Neural progenitor cell (in vitro differentiated cells): ENCODE measurements around the gene PRKD1. TPM values are rescaled to one million over a fixed set of nuclear protein-coding genes. Genes with fewer than 3 reads are reported as not detected.
"Not testable (repeated sequence)": the region's sequence is repeated elsewhere in the genome, so short reads cannot be mapped to it uniquely, and the experiment has no call there.

ENCODE experiments used
- DNase-seq: peaks from one replicate; pipeline ENCODE4 v3.0.0-alpha.2; 2016; ENCODE audit warnings: low spot score
- H2AFZ ChIP-seq: fragments of 200-600 bp; sonication (generic); replicated peaks from 2 replicates; pipeline ENCODE4 v1.6.1; 2016; ENCODE audit warnings: antibody characterized with exemption
- H3F3A ChIP-seq: fragments of 200-600 bp; sonication (generic); 2 replicates; pipeline ENCODE4 v1.6.1; 2016; ENCODE audit warnings: antibody characterized with exemption, low read depth
- H3K27ac ChIP-seq: fragments of 200-600 bp; sonication (generic); 2 replicates; pipeline ENCODE4 v1.5.1; 2016; ENCODE audit warnings: mild to moderate bottlenecking
- H3K27me3 ChIP-seq: fragments of 200-600 bp; sonication (generic); 2 replicates; pipeline ENCODE4 v1.6.1; 2016; ENCODE audit warnings: mild to moderate bottlenecking, moderate library complexity
- H3K36me3 ChIP-seq: fragments of 200-600 bp; sonication (generic); 2 replicates; pipeline ENCODE4 v1.5.1; 2016
- H3K4me1 ChIP-seq: fragments of 200-600 bp; sonication (generic); 2 replicates; pipeline ENCODE4 v1.6.1; 2016; ENCODE audit warnings: mixed run types
- H3K4me2 ChIP-seq: fragments of 200-600 bp; sonication (generic); 2 replicates; pipeline ENCODE4 v1.6.1; 2016
- H3K4me3 ChIP-seq: fragments of 200-600 bp; sonication (generic); 2 replicates; pipeline ENCODE4 v1.5.1; 2016
- H3K79me2 ChIP-seq: fragments of 200-600 bp; sonication (generic); 2 replicates; pipeline ENCODE4 v1.6.1; 2016; ENCODE audit warnings: low read depth
- H3K9ac ChIP-seq: fragments of 200-600 bp; sonication (generic); 2 replicates; pipeline ENCODE4 v1.6.1; 2016
- H3K9me3 ChIP-seq: fragments of 200-600 bp; sonication (generic); 2 replicates; pipeline ENCODE4 v1.5.1; 2016; ENCODE audit warnings: low read depth
- H4K20me1 ChIP-seq: fragments of 200-600 bp; sonication (generic); 2 replicates; pipeline ENCODE4 v1.6.1; 2016; ENCODE audit warnings: low read depth
- H3K27ac Mint-ChIP-seq: 3 replicates; pipeline ENCODE4 v1.8.0; 2021; ENCODE audit warnings: mixed read lengths
- H3K27me3 Mint-ChIP-seq: 2 replicates; pipeline ENCODE4 v1.8.0; 2022; ENCODE audit warnings: low read depth, mild to moderate bottlenecking, inconsistent platforms, moderate library complexity, mixed read lengths; ENCODE audit not compliant: insufficient read depth
- H3K36me3 Mint-ChIP-seq: 3 replicates; pipeline ENCODE4 v1.8.0; 2021; ENCODE audit warnings: mixed read lengths
- H3K4me1 Mint-ChIP-seq: 3 replicates; pipeline ENCODE4 v1.8.0; 2021; ENCODE audit warnings: mixed read lengths
- H3K4me3 Mint-ChIP-seq: 3 replicates; pipeline ENCODE4 v1.8.0; 2021; ENCODE audit warnings: mild to moderate bottlenecking, moderate library complexity, mixed read lengths
- H3K9me3 Mint-ChIP-seq: 3 replicates; pipeline ENCODE4 v1.8.0; 2020; ENCODE audit warnings: mixed read lengths
- CTCF ChIP-seq: fragments of 200-600 bp; sonication (generic); IDR thresholded peaks from 2 replicates; pipeline ENCODE4 v1.5.1; 2017; ENCODE audit warnings: antibody characterized with exemption, mild to moderate bottlenecking
- EZH2 ChIP-seq: fragments of 200-600 bp; sonication (generic); IDR thresholded peaks from 2 replicates; pipeline ENCODE4 v1.6.1; 2017; ENCODE audit warnings: antibody characterized with exemption, mild to moderate bottlenecking, moderate library complexity
- EZH2phosphoT487 ChIP-seq: fragments of 200-600 bp; sonication (generic); IDR thresholded peaks from 2 replicates; pipeline ENCODE4 v1.6.1; 2017; ENCODE audit warnings: antibody characterized with exemption
- total RNA-seq: library from RNA; depleted of rRNA; stranded (reverse); fragments of >200 nt; gene quantifications from 2 replicates; pipeline ENCODE4 v1.2.3, GENCODE V29; 2015; ENCODE audit warnings: low replicate concordance

Gene PRKD1
- total RNA-seq, 1 donor from 2014 or later = 8.7 TPM

GRCh38 chr14:29709490-29709889, 218.2 kb downstream of the PRKD1 start:
- H3K4me3 ChIP-seq = no peak overlapping the region

DNA sequence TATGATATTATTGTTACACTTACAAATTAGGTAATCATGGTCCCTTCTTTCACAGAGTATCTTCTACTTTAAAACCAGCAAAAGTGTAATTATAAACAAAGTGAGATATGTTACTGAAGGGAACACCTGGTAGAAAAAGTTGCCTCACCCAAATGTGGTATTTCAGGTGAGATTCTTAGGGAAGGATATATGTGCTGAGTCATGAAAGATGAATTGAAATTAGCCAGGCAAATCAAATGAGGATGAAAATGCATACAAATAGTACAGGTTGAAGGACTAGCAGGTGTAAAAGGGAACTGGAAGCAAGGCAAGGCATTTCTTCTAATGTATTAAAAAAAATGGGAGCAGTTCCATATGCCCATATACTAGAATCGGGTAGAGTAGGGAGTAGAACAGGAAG, 220.9 kb downstream of the PRKD1 start:
- no peak overlapping the region for H3K4me3 ChIP-seq
- Mint-ChIP-seq H3K27me3 (no peaks in the 10 kb centered on the region), H3K4me3 (no peak overlapping the region), H3K9me3 (no peaks in the 10 kb centered on the region), H3K27ac (no peak overlapping the region), H3K4me1 (no peaks in the 10 kb centered on the region), H3K36me3 (no peaks in the 10 kb centered on the region)
- H3K27me3 ChIP-seq = no peaks in the 10 kb centered on the region
- no peaks in the 10 kb centered on the region for H4K20me1 ChIP-seq
- DNase-seq = no peak
- no peaks in the 10 kb centered on the region for H3K79me2 ChIP-seq
- H3K4me1 ChIP-seq = no peaks in the 10 kb centered on the region
- no peak overlapping the region for H3K9ac ChIP-seq
- TF ChIP-seq CTCF (no peak), EZH2 (no peak), EZH2phosphoT487 (no peak)
- H3F3A ChIP-seq = no peaks in the 10 kb centered on the region
- H3K27ac ChIP-seq = no peak overlapping the region
- no peaks in the 10 kb centered on the region for H3K36me3 ChIP-seq
- H2AFZ ChIP-seq = no peak overlapping the region
- no peaks in the 10 kb centered on the region for H3K9me3 ChIP-seq
- H3K4me2 ChIP-seq = no peak overlapping the region

More at GRCh38 chr14:29709490-29709889, 218.2 kb downstream of the PRKD1 start:
- Histone ChIP-seq H3K4me1 (no peaks in the 10 kb centered on the region), H3F3A (no peaks in the 10 kb centered on the region), H3K79me2 (no peaks in the 10 kb centered on the region), H3K27me3 (no peaks in the 10 kb centered on the region), H3K9ac (no peak overlapping the region), H3K27ac (no peak overlapping the region), H3K4me2 (no peak overlapping the region), H3K9me3 (no peaks in the 10 kb centered on the region), H3K36me3 (no peaks in the 10 kb centered on the region), H2AFZ (no peak overlapping the region), H4K20me1 (no peaks in the 10 kb centered on the region)
- DNase-seq = no peak
- no peaks in the 10 kb centered on the region for H3K9me3 Mint-ChIP-seq
- H3K27me3 Mint-ChIP-seq = no peaks in the 10 kb centered on the region
- no peaks in the 10 kb centered on the region for H3K4me1 Mint-ChIP-seq
- TF ChIP-seq EZH2 (no peak), CTCF (no peak), EZH2phosphoT487 (no peak)
- no peak overlapping the region for H3K27ac Mint-ChIP-seq
- no peaks in the 10 kb centered on the region for H3K36me3 Mint-ChIP-seq
- no peak overlapping the region for H3K4me3 Mint-ChIP-seq

DNA sequence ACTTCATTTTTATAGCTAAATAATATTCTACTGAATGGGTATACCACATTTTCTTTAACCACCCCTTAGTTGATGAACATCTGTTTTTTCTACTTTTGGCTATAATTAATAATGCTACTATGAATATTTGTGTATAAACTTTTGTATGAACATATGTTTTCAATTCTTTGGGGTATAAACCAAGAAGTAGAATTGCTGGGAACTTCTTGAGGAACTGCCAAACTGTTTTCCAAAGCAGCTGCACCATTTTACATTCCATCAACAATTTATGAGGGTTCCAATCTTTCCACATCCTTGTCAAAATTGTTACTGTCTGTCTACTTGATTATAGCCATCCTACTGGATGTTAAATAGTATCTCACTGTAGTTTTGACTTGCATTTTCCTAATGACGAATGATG, 221.8 kb downstream of the PRKD1 start:
- no peak for DNase-seq
- Mint-ChIP-seq H3K9me3 (no peaks in the 10 kb centered on the region), H3K27ac (no peak overlapping the region), H3K36me3 (no peaks in the 10 kb centered on the region), H3K4me3 (no peak overlapping the region), H3K27me3 (no peaks in the 10 kb centered on the region), H3K4me1 (no peaks in the 10 kb centered on the region)
- TF ChIP-seq EZH2phosphoT487 (no peak), EZH2 (no peak), CTCF (no peak)
- Histone ChIP-seq H3K4me3 (no peak overlapping the region), H3K27me3 (no peaks in the 10 kb centered on the region), H4K20me1 (no peaks in the 10 kb centered on the region), H3K27ac (no peak overlapping the region), H3K4me1 (no peaks in the 10 kb centered on the region), H3K9me3 (no peaks in the 10 kb centered on the region), H3K4me2 (no peak overlapping the region), H3F3A (no peaks in the 10 kb centered on the region), H3K36me3 (no peaks in the 10 kb centered on the region), H3K79me2 (no peaks in the 10 kb centered on the region), H3K9ac (no peak overlapping the region), H2AFZ (no peak overlapping the region)

DNA sequence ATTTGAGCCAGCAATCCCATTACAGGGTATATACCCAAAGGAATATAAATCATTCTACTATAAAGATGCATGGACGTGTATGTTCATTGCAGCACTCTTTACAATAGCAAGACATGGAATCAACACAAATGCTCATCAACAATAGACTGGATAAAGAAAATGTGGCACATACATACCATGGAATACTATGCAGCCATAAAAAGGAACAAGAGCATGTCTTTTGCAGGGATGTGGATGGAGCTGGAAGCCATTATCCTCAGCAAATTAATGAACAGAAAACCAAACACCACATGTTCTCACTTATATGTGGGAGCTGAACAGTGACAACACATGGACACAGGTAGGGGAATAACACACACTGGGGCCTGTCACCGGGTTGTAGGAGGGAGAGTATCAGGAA, 238.1 kb downstream of the PRKD1 start:
- H3K27ac Mint-ChIP-seq, DNase-seq, H3K4me2 ChIP-seq: not testable (repeated sequence)

More for the DNA sequence above, 238.1 kb downstream of the PRKD1 start:
- not testable (repeated sequence) for H2AFZ ChIP-seq, H3K4me3 Mint-ChIP-seq, H4K20me1 ChIP-seq, H3K36me3 ChIP-seq, H3K4me3 ChIP-seq, H3F3A ChIP-seq, H3K36me3 Mint-ChIP-seq, H3K9me3 Mint-ChIP-seq, H3K4me1 ChIP-seq, H3K27me3 ChIP-seq, H3K4me1 Mint-ChIP-seq, H3K9me3 ChIP-seq, H3K27ac ChIP-seq, H3K79me2 ChIP-seq, H3K27me3 Mint-ChIP-seq, H3K9ac ChIP-seq
